Stimulated activated CD4-positive, alpha-beta T cell treated with anti-CD3 and anti-CD28 coated beads, Interleukin-1b, Interleukin-23, amount 100 ng/mL, for 4 hours (primary cell): ENCODE data around the gene PRKAR2B.
"Not testable (repeated sequence)": the region's sequence is repeated elsewhere in the genome, so short reads cannot be mapped to it uniquely, and the experiment has no call there.

Experiments used
- DNase-seq, 2 donors: peaks; one replicate each; pipeline ENCODE4 v3.0.0-alpha.2; 2020; ENCODE audit warnings: low read depth in 2 of 2

Gene PRKAR2B

DNA sequence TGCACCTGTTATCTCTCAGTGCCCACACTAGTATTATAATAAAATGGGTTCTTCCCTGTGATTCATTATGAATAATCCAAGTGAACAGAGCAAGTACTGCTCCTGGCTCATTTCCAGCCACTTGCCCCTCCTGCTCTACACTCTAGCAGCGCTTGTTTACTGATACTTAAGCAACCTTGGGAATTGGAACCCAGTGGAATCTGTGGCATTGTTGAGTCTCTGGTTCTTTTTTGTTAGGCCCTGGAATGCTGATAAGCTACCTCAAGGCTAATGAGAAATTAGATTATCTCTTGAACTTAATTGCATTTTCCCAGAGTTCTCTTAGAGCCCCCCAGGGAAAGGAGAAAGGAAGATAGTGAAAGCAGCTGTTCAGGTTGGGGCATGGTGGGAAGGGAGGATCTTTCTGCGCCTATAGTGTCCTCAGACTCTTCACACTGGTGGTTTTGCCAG, 34.0 kb downstream of the PRKAR2B start:
- no peak for DNase-seq

DNA sequence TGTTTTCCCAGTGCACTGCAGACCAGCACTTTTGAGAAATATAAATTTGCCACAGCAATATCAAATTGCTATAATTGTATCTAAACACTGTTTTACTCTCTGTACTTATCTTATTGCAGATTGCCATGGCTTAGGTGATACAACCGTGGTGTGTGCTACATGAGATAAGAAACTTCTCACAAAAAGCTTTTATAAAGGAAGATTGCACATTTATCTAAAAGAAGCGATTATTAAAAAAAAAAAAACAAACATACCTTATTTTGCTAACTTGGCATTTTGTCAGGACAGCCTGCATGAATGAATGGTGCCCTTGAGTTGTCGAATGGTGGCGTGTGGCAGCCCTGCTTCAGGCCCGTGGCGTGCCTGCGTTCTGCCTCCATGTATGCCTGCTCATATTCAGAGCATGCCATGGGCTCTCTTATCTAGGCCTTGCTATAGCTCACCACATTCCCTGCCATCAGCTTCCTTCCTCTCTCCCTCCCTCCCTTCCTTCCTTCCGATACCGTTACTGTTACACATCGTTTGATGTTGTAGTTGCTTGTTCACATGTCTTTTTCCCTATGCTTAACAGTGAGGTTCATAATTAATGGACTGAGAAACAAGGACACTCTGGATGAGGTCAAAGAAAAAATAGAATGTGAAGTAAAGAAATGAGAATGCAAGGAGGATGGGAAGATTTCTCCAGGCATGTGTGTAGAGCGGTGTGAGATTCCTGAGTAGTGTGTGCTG, 34.9 kb downstream of the PRKAR2B start:
- DNase-seq = no peak

DNA sequence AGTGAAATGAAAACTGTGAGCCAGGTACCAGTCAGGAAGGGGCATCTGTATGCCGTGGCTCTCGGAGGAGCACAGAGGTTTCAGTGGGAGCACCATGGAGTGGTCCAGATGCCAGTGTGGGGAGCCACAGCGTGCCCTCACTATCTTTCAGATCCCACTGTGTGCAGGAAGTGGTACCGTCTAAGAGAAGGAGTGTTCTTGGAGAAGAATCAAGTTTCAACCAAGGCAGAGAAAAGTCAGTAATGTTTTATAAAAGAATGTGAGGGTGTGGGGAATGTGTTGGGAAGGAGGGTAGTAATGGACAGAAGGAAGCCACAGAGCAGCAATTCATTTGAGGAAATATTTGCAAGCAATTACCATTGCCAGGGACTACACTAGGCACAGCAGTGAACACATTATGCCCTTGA, 35.6 kb downstream of the PRKAR2B start:
- DNase-seq = no peak

DNA sequence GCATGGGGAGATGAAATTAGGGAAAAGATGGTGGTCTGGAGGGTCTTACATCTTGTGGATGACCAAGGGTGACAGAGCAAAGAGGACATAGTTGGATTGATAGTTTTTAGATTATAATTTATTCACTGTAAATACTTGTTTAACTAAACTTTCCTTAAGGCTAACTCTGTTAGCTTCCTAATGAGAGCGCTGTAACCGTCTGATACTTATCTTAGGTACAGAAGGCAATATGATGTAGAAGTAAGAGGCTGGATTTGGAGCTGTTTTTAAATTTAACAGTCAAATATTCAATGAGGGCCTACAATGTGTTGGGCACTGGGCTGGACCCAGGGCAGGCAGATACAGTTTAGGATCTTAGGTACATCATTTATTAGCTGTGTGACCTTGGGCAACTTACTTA, 36.0 kb downstream of the PRKAR2B start:
- DNase-seq = no peak

DNA sequence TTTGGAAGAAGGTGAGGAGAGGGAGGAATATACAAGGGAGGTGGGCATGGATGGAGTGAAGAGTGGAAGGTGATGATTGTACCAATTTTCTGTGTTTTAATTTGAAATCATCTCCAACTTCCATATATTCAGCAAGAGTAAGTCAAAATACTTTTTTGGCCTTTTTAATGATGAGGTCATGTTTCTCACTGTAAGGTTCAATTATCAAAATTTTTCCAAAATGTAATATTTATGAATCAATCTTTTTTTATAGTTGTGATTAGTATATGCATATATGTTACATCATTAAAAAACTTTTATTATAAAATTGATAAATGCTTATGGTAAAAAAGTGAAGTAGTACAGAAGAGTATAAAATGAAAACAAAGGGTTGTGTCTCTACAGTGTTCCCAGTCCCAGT, 40.7 kb downstream of the PRKAR2B start:
- no peak for DNase-seq

DNA sequence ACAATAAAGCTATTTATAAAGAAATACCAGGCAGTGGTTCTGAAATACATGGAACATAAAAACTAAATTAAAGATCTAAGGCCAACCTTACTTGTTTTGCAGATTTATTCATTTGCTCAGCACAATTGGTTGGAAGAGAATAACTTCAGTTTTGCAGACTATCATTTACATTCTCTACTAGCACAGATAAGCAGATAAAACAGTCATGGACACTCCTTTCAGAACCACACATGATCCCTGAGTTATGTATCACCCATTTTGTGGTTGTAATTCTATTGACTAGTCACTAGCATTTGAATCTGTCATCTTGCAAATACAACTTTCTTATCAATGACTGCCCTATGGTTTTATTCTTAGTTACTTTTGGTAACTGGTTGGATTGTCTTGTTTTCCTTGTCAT, 45.1 kb downstream of the PRKAR2B start:
- DNase-seq = no peak

DNA sequence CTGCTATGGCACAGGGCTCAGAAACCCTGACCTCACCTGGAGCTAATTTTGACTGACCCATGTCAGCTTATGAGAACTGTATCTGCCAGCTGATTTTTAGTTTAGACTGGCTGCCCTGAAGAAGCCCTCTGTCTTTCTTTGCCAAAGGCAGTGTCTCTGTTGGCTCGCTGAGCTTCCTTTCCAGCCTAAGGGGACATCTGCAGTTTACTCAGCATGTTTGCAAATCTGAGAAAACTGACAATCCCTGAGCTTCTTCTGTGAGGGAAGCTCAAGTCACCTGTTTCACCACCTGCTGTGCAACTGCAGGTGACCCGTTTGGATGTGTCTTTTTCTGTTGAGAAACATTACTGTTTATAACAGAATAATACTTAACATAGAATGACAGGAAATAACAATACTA, 46.0 kb downstream of the PRKAR2B start:
- no peak for DNase-seq

DNA sequence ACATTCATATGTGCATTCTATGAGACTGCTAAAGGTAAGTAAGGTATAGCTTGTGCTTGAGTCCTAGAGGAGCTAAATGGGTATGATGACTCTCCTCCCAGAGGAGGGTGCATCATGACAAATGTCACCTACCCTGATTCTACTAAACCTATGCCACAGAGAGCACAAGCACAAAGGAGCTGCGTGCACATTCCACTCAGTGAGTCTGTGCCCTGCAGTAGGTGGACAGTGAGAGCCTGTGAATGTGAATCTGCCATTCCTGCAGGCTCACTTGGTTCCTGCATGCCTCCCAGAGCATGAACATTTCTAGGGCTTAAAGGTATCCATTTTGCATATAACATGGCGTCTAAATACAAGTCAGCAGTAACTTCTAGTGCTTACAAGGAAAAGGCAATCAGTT, 46.8 kb downstream of the PRKAR2B start:
- no peak for DNase-seq

DNA sequence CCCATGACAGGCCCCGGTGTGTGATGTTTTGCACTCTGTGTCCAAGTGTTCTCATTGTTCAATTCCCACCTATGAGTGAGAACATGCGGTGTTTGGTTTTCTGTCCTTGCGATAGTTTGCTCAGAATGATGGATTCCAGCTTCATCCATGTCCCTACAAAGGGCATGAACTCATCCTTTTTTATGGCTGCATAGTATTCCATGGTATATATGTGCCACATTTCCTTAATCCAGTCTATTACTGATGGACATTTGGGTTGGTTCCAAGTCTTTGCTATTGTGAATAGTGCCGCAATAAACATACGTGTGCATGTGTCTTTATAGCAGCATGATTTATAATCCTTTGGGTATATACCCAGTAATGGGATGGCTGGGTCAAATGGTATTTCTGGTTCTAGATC, 49.2 kb downstream of the PRKAR2B start:
- DNase-seq = not testable (repeated sequence)

DNA sequence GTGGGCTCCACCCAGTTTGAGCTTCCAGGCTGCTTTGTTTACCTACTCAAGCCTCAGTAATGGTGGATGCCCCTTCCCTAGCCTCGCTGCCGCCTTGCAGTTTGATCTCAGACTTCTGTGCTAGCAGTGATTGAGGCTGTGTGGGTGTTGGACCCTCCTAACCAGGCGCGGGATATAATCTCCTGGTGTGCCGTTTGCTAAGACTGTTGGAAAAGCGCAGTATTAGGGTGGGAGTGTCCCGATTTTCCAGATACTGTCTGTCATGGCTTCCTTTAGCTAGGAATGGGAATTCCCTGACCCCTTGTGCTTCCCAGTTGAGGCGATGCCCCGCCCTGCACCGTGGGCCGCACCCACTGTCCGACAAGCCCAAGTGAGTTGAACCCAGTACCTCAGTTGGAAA, 54.6 kb downstream of the PRKAR2B start:
- not testable (repeated sequence) for DNase-seq

DNA sequence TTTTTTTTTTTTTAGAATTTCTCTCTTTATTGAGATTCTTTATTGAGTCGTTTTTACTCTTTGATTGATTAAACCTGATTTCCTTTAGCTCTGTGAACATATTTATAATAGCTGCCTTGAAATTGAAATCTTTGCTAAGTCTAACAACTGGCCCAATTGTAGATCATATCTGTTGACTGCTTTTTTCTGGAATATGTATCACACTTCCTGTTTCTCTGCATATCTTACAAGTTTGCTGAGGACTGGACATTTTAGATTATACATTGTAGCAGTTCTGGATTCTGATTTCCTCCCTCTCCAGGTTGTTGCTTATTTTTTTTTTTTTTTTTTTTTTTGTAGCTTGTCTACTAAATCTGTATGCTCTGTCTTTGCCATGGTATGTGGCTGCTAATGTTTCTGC, 56.3 kb downstream of the PRKAR2B start:
- no peak for DNase-seq

DNA sequence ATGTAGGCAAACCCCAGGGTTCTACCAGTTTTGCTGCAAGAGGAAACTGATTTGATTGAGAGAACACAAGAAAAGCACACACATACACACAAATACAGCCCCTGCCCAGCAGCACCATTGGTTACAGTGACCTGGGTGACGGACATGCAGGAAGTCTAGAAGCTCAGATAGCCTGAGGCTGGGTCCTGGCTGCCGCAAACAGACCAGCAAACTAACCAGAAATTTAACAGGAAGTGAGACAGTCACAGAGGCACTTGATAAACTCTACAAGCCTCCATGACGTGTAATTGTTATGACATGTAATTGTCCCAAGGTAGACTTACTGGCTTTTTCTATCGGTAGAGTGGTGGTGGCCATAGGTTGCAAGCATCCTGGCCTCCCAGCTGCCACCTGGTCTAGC, 58.9 kb downstream of the PRKAR2B start:
- no peak for DNase-seq

DNA sequence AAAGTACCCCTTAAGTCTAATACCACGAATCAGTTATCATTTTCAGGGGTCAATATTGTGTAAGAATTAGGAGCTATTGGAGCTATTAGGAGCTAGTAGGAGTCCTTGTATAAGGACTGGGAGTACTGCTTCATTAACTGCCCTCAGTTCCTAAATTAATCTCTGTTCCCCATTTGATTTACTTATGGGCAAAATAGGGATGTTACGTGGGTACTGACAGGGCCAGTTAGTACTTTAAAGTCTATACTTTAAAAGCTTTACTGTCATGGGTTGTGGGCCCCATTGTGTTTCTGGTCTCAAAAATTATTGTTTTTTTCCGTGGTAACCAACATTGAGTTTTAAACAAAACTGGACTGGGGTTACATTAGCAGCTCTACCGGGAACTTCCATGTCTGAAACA, 60.3 kb downstream of the PRKAR2B start:
- DNase-seq = no peak

DNA sequence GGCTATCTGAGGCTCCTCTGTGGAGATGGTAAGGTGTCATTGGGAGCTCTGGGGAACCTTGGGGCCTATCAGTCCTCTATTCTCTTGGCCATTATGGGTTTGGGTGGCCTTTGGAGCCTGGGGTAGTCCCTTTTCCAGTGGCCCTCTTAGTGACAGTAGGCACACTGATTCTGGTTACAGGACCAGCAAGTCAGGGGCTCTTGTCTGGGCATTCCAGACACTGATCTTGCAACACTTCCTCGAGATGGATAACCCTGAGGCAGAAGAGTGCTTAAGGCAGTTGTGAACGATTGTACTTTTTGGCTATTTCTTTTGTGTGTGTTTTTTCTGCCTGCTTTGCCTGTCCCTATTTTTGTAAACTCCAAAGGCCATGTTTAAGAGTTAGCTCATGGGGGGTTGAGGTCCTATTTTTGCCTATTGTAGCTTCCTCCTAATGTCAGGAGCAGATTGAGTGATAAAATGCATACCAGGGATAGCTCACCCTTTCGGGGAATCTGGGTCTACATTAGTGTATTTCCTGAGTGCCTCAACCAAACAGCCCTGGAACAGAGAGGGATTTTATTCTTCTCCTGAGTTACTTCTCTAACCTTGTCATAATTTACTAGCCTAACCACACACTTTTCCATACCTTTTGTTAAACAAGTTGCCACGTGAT, 61.2 kb downstream of the PRKAR2B start:
- DNase-seq = no peak

DNA sequence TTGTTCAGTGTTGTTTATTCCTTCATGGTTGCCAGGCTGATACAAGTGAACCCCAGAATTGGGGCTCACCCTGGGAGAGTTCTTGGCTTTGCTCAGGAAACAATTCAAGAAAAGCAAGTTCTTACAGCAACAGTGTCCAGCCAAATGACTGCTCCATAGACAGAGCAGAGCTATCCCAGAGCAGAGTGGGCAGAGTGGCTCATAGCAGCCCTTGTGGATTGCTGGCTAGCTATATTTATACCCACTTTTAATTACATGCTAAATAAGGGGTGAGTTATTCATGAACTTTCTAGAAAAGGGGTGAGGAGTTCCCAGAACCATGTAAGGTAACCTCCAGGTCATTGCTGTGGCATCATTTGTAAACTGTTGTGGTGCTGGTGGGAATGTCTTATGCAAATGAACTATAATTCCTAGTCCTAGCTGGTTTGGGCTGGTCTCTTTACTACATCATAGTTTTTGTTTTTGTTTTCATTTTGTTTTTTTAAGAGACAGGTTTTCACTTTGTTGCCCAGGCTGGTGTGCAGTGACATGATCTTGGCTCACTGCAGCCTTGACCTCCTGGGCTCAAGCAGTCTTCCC, 64.4 kb downstream of the PRKAR2B start:
- no peak for DNase-seq

DNA sequence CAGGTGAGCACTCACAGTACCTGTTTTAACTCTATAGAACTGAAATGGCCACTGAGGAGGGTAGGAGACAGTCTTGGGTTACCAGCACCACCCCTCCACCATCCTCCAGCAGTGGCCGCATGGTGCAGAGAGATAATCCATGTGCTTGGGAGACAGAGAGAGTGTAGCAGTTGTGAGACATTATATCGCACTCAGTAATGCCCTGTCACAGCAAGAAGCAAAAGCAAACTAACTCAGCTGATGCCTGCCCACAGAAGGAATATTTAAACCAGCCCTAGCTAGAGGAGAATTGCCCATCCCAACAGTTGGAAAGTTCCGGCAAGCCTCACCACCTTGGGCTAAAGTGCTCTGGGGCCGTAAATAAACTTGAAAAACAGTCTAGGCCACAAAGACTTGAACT, 65.5 kb downstream of the PRKAR2B start:
- DNase-seq = no peak

DNA sequence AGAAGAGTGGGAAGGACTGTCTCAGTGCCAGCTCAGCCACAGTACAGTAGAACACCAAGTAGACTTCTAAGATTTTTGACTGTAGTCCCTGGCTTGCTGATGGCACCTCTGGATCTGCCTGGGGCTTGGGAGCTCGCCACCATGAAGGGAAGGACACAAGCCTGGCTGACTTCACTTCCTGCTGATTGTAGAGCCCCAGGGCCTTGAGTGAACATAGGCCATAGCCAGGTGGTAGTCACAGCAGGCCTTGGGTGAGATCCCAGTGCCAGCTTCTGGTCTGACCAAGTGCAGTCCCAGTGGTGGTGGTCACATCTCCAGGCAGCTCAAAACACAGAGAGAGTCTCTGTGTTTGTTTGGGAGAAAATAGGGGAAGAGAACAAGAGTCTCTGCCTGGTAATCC, 66.7 kb downstream of the PRKAR2B start:
- DNase-seq = no peak

DNA sequence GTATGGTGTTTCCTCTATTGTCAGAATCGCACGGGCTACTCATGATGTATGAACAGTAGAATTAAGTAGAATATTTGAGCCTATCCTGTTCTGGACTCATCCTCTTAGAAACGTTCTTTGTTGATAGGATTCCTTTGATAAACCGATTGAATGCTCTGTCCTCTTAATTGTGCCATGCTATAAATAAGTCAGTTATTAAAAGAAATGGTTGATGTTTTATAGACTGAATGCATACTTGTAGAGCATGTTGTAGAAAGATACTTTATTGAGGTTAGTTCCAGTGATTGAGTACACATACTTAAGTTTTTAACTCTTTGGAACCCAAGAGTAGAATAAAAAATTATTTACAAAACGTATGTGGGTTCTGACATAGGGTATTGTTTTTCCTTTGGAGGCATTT, 69.4 kb downstream of the PRKAR2B start:
- DNase-seq = no peak

DNA sequence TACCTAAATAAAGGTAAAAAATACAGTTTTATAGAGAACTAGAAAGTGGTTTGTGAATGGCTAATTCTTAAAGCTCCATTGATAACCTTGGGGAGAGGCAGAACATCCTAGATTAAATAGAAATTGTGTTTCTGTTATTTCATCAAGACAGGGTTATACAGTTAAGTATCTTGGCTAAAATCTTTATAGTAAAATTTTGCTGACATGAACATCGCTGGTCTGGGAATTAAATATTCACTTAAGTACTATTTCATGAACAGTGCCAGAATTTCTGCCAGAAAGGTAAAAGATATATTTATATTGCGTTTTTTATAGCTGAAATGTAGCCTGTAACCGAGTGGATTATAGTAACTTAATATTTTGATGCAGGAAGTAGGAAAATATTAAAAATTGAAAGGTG, 70.6 kb downstream of the PRKAR2B start:
- DNase-seq = no peak

DNA sequence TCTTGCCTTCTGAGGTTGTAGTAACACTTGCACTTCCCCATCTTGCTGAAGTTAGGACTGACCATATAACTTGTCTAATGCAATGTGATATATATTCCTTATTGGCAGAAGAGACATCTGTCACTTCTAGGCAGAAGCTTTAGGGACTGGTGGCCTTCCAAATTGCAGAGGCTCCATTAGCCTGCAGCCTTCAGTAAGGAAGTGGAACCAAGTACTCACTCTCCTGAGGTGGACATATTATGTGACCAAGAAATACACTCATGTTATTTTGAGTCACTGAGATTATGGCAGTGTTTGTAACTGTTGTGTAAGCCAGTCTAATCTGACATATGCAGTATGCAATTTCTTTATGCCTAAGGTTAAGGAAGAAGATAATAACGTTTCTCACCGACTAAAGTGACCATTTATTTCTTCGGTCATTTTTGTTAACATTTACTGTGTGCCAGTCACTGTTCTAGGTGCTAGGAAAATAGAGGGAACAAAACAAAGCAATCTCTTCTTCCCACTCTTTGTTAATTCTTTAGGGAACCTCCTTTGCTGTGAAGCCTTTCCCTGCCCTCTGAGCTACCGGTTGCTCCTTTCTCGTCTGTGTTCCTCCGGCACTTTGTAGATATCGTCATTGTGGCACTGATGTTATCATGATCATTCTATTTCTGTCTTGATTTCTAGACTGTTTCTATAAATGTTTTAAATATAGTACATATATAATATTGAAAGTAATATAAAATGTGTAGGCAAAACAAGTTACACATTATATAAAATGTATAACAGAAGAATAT, 71.4 kb downstream of the PRKAR2B start:
- no peak for DNase-seq

DNA sequence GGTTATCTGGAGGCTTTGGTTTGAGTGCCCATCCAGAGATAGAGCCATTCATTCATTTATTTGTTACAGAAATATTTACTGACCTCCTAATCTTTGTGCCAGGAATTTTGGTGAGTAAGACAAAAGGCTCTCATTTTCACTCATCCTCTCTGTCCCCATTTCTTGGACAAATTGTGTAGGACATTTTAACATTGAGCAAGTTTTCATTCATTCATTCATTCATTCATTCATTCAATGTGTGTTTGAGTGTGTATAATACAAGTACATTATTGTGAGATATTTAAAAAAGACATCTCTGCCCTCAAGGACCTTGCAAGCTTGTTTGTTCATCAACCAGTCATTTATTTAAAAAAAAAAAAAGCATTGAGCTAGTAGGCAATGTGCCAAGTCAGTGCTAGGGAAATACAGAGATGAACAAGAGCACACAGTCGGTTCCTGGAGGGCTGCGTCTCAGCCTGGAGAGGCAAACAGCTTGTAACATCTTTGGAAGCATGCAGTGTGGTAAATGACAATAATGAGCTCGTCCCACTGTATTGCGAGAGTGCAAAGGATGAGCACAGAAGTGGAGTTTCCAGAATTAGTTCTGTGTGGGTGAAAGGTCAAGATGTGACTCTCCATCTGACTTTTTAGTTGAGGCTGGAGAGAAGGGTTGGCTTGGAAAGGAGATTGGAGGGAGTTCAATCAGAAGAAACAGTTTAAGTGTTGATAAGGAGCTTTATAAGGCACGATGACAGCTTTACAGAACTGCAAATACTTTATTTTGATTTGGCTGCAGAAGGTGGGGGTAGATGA, 73.8 kb downstream of the PRKAR2B start:
- DNase-seq = no peak
